GM18519 (cell line): ENCODE data around the gene CBX6.

ENCODE experiments used
- ATAC-seq: cut with Tn5 transposase; IDR thresholded peaks from one replicate; pipeline ENCODE4 v1.9.1; 2021; ENCODE audit warnings: mild to moderate bottlenecking, moderate library complexity; ENCODE audit not compliant: unreplicated experiment, low FRiP score

Gene CBX6

DNA sequence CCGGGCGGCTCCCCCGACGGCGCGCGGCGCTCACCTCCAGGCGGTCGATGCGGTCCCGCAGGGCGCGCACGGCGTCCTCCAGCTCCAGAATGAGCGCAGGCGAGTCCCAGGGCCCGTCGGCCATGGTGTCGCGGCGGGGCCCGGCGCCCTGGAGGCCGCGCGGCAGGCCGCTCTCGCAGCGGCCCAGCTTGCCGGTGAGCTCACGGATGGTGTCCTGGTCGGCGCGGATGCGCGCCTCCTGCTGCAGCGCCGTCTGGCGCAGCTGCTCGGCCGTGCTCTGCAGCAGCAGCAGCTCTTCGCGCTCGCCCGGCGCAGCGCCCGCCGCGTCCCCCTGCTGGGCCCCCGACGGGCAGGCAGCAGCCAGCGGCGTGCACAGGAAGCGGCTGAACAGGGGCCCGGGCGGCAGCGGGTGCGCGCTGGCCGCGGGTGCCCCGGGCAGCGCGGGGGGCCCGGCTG is 28.8 kb downstream of the CBX6 start:
- no peak for ATAC-seq

DNA sequence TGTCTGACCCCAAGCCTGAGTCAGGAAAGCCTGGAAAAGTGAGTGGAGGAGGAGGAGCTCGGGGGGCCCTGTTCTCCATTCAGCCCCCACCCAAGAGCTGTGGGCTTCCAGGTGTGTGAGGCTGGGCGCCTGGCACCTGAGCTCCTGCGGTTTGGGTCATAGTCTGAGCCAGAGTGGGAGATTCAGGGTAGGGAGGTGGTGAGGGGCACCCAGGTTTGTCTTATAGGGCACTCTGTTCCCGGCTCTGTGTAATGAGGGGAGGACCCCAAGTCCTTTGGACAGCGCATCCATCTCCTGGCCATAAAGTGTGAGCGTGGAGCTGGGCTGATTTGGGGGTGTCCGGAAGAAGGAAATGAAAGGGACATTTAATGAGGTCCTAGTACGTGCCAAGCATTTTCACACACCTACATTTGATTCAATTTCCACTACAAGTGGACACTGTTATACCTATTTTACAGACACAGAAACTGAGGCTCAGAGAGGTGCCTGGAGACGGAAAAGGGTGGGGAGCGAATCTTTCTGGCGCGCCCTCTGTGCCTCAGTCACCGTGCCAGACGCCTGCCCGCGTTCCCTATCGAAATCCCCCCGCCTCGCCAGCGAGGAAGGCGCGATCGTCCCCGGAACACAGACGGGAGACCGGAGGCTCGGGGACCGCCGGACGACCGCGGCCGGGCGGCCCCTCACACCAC is 29.4 kb downstream of the CBX6 start:
- no peak for ATAC-seq

DNA sequence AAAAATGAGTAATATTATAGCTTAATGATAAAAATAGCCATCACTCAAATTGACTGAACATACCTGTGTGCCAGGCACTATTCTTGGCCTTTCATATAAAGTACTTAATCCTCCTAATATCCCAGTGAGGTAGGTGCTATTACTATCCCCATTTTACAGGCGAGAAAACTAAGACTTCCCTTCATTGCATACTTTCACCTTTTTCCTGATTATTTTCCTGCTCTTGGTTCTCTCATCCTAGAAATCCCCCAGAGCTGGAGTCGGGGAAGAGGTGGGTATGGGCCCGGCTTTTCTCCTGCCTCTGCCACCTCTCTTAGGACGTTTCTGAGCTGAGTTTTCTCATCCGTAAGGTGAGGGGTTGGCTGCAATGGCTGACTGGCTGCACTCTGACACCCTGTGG is 30.4 kb downstream of the CBX6 start:
- ATAC-seq, result no peak

DNA sequence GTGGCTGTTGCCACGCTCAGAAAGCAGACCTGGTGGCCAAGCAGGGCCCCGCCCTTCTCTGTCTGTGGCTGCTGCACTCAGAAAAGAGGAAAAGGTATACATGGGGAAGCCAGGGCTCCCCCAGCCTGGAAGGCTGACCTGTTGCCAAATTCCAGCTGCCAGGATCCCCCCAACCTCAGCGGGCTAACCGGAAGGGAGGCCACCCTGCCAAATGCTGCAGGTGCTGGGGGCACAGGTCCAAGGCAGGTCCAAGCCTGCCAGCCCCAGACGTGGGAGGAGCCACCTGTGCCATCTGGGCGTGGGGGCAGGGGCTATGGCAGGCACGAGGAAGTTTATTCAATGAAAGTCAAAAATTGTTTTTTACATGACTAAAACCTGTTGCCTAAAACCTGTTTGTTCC is 30.8 kb downstream of the CBX6 start:
- ATAC-seq, result no peak

DNA sequence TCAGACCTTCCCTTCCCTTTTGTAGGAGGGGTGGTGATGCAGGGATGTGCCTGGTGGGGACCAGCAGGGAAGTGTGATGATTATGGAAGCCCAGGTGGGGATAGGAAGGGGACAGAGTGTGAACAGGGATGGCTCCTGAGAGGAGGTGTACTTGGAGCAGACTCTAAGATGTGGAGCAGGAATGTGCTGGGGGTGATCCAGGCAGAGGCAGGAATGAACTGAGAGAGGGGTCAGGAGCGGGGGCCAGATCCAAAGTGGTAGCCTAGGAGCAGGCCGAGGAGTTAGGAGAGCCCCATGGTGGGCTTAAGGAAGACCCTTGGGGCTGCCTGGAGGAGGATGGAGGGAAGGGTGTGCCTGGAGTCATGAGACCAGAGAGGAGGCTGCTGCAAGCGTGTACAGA is 31.9 kb downstream of the CBX6 start:
- ATAC-seq, result no peak

DNA sequence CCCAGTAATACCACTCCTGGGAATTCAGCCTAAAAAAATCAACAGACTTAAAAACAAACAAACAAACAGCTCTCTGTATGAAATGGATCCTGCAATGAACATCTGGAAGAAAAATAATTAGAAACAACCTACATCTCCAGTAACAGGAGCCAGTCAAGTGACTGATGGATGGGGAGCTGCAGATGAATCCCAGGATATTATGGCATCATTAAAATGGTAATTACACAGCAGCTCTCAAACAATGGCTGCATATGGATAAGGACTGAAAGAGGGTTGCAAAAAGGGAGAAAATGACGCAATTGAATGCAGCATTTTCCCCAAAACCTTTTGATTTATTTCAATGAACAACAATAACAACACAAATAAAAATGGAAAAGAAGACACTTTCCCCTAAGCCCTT is 32.3 kb downstream of the CBX6 start:
- no peak for ATAC-seq

DNA sequence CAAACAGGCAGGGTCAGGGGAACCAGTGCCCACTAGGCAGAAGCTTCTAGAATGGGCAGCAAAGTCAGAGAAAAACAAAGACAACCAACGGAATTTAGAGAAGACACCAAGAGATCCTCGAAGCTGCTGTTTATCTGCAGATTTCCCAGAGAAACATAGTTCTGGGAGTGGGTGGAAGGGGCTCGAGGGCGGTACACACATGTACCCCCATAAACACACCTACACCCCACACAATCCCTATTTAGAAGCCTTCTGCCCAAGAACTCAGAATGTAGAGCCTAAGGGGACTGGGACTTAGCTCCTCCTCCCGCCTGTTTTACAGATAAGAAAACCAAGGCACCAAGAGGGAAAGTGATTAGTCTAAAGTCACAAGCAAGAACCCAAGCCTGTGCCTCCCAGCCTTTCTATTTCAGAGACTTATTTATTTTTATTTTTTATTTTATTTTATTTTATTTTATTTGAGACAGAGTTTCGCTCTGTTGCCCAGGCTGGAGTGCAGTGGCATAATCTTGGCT is 34.5 kb downstream of the CBX6 start:
- ATAC-seq, result no peak

DNA sequence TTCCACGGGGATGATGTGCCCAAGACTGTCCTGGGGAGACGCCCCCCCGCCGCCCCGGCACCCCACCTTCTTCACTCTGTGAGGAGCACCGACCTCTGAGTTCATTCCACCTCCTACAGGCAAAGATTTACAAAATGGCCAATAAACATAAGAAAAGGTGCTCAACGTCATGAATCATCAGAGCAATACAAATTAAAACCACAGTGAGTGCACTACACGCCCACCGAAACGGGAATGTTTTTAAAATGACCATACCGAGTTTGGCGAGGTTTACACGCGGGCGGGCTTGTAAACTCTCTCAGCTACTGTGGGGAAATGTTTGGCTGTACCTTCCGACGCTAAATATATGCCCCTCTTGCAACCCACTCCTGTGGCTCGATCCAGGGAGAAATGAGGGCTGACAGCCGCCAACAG is 36.1 kb downstream of the CBX6 start:
- no peak for ATAC-seq

DNA sequence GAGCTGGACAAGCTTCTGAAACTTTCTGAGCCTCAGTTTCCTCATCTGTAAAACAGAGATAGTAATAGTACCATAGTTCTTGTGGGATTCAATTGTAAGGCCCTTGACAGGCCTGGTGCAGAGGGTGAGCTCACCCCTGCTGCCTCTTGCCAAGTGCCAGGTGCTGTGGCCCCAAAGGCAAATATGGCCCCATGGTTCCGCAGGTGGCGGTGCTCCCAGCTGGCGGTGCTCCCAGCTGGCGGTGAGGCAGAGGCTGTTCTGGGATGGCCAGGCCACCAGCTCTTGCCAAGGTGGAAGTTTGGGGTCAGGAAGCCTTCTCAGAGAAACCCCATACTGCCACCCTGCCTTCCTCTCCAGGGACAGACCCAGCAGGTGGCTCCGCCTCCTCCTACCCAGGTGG is 37.0 kb downstream of the CBX6 start:
- no peak for ATAC-seq

DNA sequence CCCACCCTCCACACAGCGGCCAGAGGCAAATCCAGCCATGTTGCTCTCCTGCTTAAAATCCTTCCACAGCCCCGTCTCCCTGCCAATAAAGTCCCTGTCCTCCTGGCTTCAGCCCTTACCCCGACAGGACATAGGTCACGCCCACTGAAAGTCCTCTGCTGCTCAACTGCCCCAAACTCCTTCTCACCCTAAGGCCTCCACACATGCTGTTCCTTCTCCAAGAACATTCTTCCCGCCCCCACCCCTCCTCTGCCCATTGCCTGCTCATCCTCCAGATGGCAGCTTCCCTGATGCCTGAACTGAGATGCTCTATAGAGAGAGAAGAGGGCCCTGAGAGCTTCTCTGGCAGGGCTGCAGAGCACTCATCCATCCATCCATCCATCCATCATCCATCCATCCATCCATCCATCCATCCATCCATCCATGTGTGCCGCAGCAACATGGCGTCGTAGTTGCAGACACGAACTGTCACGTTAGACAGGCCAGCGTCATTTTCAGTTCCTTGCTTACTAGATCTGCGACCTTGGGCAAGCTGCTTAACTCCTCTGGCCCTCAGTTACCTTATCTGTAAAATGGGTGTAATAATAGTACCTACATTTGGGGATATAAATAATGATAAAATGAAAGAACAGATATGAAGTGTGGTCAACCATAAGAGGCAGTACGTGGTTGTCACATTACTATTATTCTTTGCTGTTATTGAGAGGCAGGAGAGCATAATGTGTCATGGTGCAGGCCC is 37.6 kb downstream of the CBX6 start:
- no peak for ATAC-seq

DNA sequence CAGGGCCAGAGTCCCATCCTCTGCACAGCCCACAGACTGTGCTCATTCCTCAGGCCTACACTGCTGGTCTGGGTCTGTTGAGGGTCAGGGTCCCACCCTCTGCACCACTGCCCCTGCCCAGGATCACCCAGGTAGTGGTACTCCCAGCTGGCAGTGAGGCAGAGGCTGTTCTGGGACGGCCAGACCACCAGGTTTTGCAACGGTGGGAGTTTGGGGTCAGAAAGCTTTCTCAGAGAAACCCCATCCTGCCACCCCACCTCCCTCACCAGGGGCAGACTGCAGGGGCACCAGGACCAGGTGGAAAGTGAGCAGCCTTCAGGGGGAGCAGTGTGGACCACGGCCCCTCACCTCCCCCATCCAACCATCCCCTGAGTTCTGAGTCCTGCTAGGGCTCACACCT is 39.0 kb downstream of the CBX6 start:
- ATAC-seq, result no peak

DNA sequence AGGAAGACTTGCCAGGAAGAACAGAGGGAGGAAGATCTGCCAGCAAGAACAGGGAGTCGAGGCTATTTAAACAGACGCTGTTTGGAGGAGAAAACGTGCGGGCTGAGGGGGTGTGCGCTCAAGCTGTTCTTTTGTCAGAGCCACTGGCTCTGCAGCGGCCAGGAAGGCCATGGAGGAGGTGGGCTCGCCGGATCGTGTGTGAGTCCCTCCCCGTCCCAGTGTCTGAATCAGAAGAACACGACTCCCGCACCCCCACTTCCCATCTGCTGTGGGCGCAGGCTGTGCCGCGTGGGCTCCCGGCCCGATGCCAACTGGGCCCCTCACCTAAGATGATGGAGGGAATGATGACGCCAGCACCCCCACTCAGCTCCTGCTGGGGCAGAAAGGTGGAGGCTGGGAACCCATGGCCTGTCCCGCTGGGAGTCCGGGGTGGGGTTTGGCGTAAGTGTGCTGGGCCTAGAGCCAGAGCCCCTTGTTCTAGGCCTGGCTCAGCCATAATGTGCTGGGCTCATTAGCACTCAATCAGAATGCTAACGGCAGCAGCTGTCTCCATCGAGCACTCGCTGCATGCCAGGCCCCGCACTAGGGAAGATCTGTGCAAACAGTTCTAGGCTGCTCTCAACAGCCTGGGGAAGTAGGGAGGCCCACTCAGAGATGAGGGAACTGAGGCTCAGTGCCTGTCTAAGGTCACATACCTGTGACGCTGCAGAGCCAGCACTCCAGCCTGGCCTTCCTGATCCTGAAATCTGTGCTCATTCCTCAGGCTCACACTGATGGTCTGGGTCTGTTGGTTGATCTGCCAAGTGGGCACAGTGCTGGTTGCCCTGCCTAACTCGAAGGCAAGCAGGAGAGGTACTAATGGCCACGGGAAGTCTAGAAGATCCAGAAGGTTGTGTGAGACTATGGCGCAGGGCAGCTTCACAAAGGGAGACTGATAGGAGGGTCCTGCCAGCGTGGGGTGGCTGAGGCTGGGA is 39.7 kb downstream of the CBX6 start:
- no peak for ATAC-seq

DNA sequence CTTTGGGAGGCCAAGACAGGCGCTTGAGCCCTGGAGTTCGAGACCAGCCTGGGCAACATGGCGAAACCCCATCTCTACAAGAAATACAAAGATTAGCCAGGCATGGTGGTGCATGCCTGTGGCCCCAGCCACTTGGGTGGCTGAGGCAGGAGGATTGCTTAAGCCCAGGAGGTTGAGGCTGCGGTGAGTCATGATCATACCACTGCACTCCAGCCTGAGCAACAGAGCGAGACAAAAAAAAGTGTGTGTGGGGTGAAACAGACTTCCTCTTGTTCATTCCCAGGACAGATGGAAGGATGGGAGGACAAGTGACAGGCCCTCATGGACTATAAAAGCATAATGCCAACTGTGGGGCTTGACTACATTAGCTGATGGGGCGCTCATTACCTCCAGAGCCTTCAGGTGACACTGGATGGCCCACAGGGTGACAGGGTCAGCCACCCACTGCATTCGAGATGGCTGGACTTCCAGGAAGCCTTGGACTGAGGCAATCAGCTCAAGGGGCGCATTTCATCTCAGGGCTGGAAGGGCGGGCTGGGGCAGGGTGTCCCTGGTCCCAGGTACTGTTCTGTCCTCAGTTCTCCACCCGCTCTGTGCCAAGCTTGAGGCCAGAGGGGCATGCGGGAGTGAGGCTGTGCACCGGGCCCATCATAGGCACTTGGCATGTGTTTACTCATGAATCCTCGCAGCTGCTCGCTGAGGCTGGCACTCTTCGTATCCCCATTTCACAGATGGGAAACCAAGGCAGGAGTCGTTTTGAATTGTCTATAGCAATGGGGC is 40.7 kb downstream of the CBX6 start:
- no peak for ATAC-seq

DNA sequence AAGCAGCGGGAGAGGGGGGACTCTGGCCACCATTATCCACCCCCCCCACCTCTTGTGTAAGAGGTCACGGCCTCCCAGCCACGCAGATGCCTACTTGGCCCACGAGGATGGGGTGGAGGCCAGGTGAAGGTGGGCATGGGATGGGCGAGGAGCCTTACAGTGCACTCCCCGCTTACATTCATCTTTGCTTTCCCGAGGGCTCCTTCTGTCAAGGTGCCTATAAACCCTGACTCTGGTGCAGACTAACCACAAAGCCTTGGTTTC is 41.2 kb downstream of the CBX6 start:
- no peak for ATAC-seq

DNA sequence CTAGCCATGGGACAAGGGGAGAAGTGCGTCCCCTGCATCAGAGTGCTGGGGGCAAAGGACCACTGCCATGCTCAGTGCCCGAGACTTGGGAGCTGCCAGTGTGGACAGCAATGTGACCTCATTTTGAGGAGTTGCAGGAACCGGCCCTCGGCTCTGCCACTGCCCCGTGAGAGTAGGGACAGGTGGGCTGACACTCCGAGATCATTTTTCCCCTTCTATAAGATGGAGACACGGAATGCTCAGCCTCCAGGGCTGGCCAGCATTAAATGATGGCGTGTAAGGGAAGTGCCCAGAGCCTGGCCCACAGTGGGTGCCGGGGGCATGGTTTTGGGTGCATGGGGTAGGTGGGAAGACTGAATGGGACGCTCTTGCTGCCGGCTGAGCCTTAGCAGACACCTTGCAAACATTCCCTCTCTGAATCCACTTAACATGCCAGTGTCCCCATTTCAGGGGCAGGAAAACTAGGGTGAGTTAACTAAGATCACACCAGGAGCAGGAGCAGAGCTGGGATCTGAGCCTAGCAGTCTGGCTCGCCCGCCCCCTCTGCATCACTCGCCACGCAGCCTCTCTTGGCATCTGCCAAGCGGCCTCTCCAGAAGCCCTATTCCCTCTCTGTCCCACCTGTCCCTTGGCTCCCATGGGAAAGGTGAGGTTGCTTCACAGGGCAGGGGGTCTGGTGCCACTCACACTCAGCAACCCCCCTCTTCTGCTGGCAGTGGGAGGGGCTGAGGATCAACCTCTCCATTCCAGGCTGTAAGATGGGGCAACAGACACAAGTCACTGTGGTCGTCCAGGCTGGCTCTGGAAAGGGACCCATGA is 41.8 kb downstream of the CBX6 start:
- no peak for ATAC-seq

DNA sequence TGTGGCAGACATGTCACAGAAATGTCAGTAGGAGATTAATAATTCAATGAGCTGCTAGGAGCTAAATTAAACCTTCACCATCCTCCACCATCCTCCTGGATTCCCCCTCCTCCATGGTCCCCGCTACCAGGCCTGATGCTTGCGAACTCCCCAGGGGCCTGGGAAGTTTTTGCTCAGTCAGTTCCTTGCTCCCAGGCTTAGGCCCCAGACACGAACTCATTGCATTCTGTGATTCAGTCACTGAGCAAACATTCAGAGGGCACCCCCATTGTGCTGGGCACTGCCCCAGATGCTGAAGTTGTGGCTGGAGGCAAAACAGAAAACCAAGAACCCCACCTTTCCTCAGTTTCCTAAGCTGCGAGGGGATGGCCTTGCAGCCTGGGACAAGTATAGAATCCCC is 42.5 kb downstream of the CBX6 start:
- no peak for ATAC-seq

DNA sequence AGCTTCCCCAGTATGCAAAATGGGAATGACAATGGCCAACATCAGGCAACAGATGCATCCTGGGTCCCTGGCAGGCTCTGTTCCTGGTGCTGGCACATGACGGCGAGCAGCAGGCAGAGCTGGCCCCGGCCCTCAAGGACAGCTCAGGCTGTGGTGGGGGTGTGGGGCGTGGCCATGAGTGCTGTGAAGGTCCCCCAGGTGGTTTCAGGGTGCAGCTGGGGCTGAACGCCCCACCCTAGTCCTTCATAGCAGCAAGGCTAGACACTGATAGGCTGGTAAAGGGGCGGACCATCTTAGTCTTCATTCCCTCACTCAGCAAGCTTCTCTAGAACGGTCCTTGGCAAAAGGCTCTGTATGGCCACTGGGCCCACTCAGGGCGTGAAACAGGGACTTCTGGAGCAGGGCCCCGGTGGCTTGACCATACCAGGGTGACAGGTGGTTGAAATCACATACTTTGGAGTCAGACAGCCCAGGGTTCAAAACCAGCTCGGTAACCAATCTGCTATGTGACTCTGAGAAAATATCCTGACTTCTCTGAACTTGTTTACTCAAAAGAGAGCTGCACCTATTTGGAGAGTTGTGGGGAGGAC is 43.3 kb downstream of the CBX6 start:
- no peak for ATAC-seq

DNA sequence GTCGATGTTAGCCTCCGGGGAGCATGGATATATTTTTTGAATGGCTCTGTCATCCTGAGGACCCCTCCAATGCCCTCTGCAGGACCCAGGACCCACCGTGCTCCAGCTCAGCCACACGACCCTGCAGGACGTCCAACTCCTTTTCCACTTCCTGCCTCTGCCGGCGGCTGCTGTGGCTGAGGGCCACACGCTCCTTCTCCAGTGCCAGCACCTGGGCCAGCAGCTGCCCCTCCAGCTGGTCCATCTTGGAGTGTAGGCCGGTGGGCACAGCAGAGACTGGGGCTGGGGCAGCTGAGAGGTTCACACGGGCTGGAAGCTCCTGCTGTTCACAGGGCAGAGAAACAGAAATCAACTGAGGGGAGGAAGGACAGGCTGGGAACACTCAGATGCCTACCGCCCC is 43.8 kb downstream of the CBX6 start:
- ATAC-seq, result no peak

DNA sequence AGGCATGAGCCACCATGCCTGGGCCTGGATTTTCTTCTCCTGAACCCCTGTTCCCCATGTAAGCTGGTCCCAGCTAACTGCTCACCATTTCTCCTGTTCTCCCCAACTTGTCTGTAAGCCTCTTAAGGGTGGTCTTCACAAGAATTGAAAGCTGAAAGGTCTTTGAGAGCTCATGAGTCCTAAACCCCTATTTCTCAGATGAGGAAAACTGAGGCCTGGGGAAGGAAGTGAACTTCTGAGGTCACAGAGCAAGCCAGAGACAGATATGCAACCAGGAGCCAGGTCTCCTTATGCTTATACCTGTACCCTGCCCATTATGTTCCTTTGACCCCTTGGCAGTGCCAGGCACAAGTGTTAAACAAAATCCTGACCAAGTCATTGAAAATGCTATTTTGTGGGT is 44.5 kb downstream of the CBX6 start:
- ATAC-seq, result no peak
